Adrenal gland (tissue), 12 donors: ENCODE measurements around the gene IGDCC3. TPM values are rescaled to one million over a fixed set of nuclear protein-coding genes. Genes with fewer than 3 reads are reported as not detected.

Experiments used
- DNase-seq, 7 donors: peaks; one replicate each; pipeline ENCODE4 v3.0.0-alpha.2; 2019 to 2020
- H3K27ac ChIP-seq, 5 donors: fragments of 200-600 bp; sonication (generic) in 4 of 5; 1 replicate in 3 of 5; 2 replicates in 2 of 5; pipeline versions ENCODE4 v1.5.1 to v1.8.0; 2016 to 2020; ENCODE audit warnings: mild to moderate bottlenecking in 1 of 5
- H3K27me3 ChIP-seq: fragments of 200-600 bp; 2 replicates; pipeline ENCODE4 v1.8.0; 2021
- H3K36me3 ChIP-seq, 2 donors: fragments of 200-600 bp; replicated peaks in 1 of 2; 1 replicate in 1 of 2; 2 replicates in 1 of 2; pipeline versions ENCODE4 v1.5.1 to v1.8.0; 2018 to 2022
- H3K4me1 ChIP-seq, 2 donors: fragments of 200-600 bp; replicated peaks in 1 of 2; 1 replicate in 1 of 2; 2 replicates in 1 of 2; pipeline versions ENCODE4 v1.5.1 to v1.8.0; 2018 to 2021
- H3K4me3 ChIP-seq, 4 donors: fragments of 200-600 bp; sonication (generic) in 3 of 4; one replicate each; pipeline ENCODE4 v1.5.1; 2016 to 2018
- H3K9me3 ChIP-seq, 3 donors: fragments of 200-600 bp; sonication (generic) in 1 of 3; replicated peaks in 1 of 3; 1 replicate in 2 of 3; 2 replicates in 1 of 3; pipeline versions ENCODE4 v1.5.1 to v1.8.0; 2016 to 2021
- POLR2A ChIP-seq, 2 donors: fragments of 450-650 bp; IDR thresholded peaks; one replicate each; pipeline ENCODE4 v1.6.1; 2017; ENCODE audit warnings: antibody characterized with exemption in 2 of 2, mild to moderate bottlenecking in 2 of 2, moderate library complexity in 1 of 2
- WGBS, 4 donors: extraction: QIAGEN DNeasy Blood & Tissue Kit in 2 of 4; methylation state at CpG; one replicate each; pipeline versions ENCODE4 v1.1.5 to v1.1.7; 2013 to 2017; 5-methylcytosine and 5-hydroxymethylcytosine counted together
- intact Hi-C, 2 donors: fragments of 100-400 bp; cut with DNase I; formaldehyde crosslinking; loops; one replicate each; pipeline versions ENCODE4 v1.14.1 to v1.15.0; 2022 to 2023
- polyA plus RNA-seq, 3 donors: library from polyadenylated mRNA; stranded (reverse); fragments of 200-250 nt in 2 of 3; fragments of 350-450 nt in 1 of 3; fragmentation: Illumina TruSeq in 1 of 3; extraction: RNeasy Lipid Tissue Mini Kit (QIAGEN cat#74804) in 1 of 3; gene quantifications; one replicate each; pipeline ENCODE4 v1.2.3, GENCODE V29; 2013 to 2014
- total RNA-seq, 9 donors: library from RNA; depleted of rRNA in 4 of 9; stranded (reverse); fragments of >200 nt in 4 of 9; fragments of 120-200 nt in 1 of 9; fragmentation: NEBNext Ultra II Directional in 1 of 9; extraction: Animal tissue kit (Norgen Biotek cat#: 25700) in 1 of 9; gene quantifications; one replicate each; pipeline versions ENCODE4 v1.1.0 to v1.2.4, GENCODE V29; 2013 to 2023
- TF ChIP-seq, protein P1 (sequence below), 6 experiments: fragments of 450-650 bp in 4 of 6; fragments of 200-600 bp in 2 of 6; sonication (generic) in 1 of 6; IDR thresholded peaks; 1 replicate in 5 of 6; 2 replicates in 1 of 6; pipeline versions ENCODE4 v1.5.1 to v1.8.0; 2016 to 2021; ENCODE audit warnings: antibody characterized with exemption in 6 of 6, mild to moderate bottlenecking in 2 of 6, moderate library complexity in 1 of 6
- donor health status: healthy with polysubstance abuse.
- donor health status: Bipolar disorder and iron deficiency.
- donor health status: DM: yes; HTN: yes; CAD: no.
- donor health status: DM: no; HTN: no; CAD: no.
- donor health status: DM: no; HTN: no; CAD: no.
- donor health status: DM: yes; HTN: yes; CAD: no.

IGDCC3 gene
- total and polyA plus RNA-seq, 12 donors = 0.13 to 0.39 (median 0.29) TPM; not detected in 7

DNA sequence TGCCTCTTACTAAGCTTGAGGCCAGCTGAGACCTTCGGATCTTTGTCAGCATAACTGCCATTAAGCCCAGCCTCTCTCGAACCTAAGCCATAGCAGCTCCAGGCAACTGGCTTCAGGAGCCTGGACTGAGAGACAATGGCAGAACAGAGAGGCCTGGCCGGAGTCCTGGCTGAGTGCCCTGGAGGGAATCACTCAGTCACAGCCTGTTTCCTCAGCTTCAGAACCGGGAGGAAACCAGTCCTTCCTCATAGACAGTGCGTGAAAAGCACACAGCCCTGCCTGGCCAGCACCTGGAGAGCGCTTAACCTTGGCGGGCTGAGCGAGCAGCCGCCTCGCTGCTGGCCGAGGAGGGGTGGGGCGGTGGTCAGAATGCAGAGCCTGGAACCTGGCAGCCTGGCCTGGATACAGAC is 51.7 kb downstream of the IGDCC3 start:
- H3K4me1 ChIP-seq = peaks cover 0 to 8% of the 10 kb centered on the region in 2 donors
- H3K4me3 ChIP-seq = no peak overlapping the region
- intact Hi-C loops = no loop called here
- WGBS, 4 donors = 8 to 48% (median 34%) methylated on average over 2 to 12 of the region's 12 CpGs
- TF ChIP-seq, protein P1, sequence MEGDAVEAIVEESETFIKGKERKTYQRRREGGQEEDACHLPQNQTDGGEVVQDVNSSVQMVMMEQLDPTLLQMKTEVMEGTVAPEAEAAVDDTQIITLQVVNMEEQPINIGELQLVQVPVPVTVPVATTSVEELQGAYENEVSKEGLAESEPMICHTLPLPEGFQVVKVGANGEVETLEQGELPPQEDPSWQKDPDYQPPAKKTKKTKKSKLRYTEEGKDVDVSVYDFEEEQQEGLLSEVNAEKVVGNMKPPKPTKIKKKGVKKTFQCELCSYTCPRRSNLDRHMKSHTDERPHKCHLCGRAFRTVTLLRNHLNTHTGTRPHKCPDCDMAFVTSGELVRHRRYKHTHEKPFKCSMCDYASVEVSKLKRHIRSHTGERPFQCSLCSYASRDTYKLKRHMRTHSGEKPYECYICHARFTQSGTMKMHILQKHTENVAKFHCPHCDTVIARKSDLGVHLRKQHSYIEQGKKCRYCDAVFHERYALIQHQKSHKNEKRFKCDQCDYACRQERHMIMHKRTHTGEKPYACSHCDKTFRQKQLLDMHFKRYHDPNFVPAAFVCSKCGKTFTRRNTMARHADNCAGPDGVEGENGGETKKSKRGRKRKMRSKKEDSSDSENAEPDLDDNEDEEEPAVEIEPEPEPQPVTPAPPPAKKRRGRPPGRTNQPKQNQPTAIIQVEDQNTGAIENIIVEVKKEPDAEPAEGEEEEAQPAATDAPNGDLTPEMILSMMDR (IDR thresholded peaks at IDR 0.05) = no peak
- no peak for TF ChIP-seq POLR2A (IDR thresholded peaks at IDR 0.05)
- no peaks in the 10 kb centered on the region for H3K27me3 ChIP-seq
- peak in 5 of 7 donors; percentile 31 to 81 (median 47) for DNase-seq
- H3K27ac ChIP-seq = peak overlapping the region in 2 of 5 donors; percentile 12 to 20
- H3K36me3 ChIP-seq = no peaks in the 10 kb centered on the region
- no peaks in the 10 kb centered on the region for H3K9me3 ChIP-seq

DNA sequence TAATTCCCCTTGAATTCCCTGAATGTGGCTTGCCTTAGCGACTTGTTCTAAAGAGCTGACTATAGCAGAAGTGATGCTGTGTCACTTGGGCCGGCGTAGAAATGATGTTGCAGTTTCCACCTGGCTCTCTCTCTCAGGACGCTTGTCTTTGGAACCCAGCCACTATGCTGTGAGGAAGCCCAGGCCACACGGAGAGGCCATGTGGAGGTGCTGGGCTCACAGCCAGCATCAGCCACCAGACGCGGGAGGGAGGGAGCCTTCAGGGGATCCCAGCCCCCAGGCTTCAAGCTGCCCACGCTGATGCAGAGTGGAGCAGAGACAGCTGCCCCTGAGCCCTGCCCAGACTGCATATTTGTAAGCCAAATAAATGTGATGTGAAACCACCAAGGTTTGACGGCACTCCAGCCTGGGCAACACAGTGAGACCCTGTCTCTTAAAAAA is 54.7 kb downstream of the IGDCC3 start:
- no peaks in the 10 kb centered on the region for H3K27me3 ChIP-seq
- no peak overlapping the region for H3K4me3 ChIP-seq
- TF ChIP-seq POLR2A (IDR thresholded peaks at IDR 0.05) = no peak
- TF ChIP-seq, protein P1 (IDR thresholded peaks at IDR 0.05) = no peak
- H3K9me3 ChIP-seq = no peaks in the 10 kb centered on the region
- peak; percentile 52 to 92 (median 79) for DNase-seq
- peaks cover 0 to 8% of the 10 kb centered on the region in 2 donors for H3K4me1 ChIP-seq
- WGBS, 4 donors = 5 to 16% (median 8%) methylated on average over 5 to 9 of the region's 9 CpGs
- intact Hi-C loops = no loop called here
- H3K36me3 ChIP-seq = no peaks in the 10 kb centered on the region
- H3K27ac ChIP-seq = no peak overlapping the region

DNA sequence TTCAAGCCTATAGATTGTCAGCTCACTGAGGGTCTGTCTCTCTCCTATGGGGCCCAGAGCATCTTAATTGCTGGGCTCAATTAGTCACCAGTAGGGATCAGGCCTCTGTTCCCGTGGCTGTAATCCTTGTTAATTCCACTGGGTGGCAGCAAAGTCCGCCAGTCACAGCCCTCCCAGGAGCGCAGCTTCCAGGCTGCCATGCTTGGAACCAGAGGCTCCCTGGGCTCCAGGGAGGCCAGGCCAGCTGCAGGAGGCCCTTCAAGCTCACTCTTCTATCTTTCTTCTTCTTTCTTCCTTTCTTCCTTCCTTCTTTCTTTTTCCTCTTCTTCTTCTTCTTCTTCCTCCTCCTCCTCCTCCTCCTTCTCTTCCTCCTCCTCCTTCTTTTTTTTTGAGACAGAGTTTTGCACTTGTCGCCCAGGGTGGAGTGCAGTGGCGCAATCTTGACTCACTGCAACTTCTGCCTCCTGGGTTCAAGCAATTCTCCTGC is 58.9 kb downstream of the IGDCC3 start:
- Histone ChIP-seq H3K27ac (no peak overlapping the region), H3K4me3 (no peak overlapping the region), H3K9me3 (no peaks in the 10 kb centered on the region), H3K36me3 (no peaks in the 10 kb centered on the region), H3K27me3 (no peaks in the 10 kb centered on the region), H3K4me1 (peaks cover 0 to 8% of the 10 kb centered on the region in 2 donors)
- WGBS, 4 donors = 30 to 38% (median 35%) methylated on average over 5 of the region's 5 CpGs
- no peak for TF ChIP-seq POLR2A (IDR thresholded peaks at IDR 0.05)
- TF ChIP-seq, protein P1 (IDR thresholded peaks at IDR 0.05) = peak; percentile 80 to 99 (median 96)
- intact Hi-C loops = loop anchor here (2.0 to 5.0 kb wide), 2 partner anchors 66 to 68 kb away; no protein-coding TSS in a partner anchor
- DNase-seq = peak; percentile 76 to 93 (median 83)

DNA sequence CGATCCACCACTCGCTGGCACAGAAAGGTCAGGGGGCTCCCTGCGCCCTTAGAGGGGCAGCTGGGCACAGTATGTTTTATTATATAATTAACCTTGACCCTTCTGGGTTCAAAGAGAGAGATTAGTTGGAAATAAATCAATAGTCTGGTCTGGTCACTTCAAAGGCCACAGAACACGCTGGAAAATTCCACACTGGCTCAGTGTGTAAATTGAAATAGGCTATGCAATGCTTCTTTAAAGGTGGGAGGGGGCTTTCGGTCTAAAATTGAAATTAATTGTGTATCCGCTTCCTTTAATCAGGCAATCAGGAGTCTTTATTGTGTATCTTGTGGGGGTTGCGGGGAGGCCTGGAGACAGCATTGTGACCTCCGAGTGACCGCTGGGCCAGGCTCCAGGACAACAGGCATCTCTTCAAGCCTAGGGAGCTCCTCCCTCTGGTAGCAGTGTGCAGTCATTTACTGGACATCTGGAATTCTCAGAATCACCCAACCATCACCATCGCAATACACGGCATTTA is 65.3 kb downstream of the IGDCC3 start:
- 31 to 50% (median 38%) methylated on average over 9 to 11 of the region's 11 CpGs for WGBS, 4 donors
- peak in 6 of 7 donors; percentile 77 to 91 (median 84) for DNase-seq
- Histone ChIP-seq H3K4me1 (peaks cover 5 to 15% of the 10 kb centered on the region in 2 donors), H3K27ac (peak overlapping the region in 4 of 5 donors; percentile 9 to 74 (median 44)), H3K4me3 (no peak overlapping the region), H3K36me3 (no peaks in the 10 kb centered on the region), H3K27me3 (no peaks in the 10 kb centered on the region), H3K9me3 (no peaks in the 10 kb centered on the region)
- TF ChIP-seq, protein P1 (IDR thresholded peaks at IDR 0.05) = no peak
- no peak for TF ChIP-seq POLR2A (IDR thresholded peaks at IDR 0.05)
- intact Hi-C loops = no loop called here
